ENCODE data around the gene TMEM37. TPM values are rescaled to one million over a fixed set of nuclear protein-coding genes. Genes with fewer than 3 reads are reported as not detected.

The TMEM37 gene
- total and polyA plus RNA-seq, 4 experiments from 2014 or later: 0.44 TPM; not detected in 3

DNA sequence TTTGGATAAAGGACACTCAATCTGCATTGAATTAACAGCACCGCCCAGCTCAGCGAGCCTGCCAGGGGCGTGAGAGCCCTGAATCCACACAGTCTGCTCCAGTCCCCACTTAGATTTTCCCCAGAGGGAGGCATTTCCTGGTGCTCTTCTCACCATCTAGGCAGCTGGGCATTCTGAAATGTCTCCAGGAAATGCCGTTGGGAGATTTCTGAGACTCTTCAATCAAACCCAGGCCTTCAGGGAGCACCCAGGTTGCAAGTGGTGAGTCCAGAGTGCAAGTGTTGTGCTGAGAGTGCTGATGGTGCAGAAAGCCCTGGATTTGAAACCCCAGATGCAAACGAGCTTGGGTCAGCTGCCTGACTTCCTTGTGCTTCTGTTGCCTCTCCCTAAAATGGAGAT, 23.4 kb upstream of the TMEM37 start:
- Mint-ChIP-seq H3K9me3 (peaks cover 0 to 2% (median 0%) of the 10 kb centered on the region in 8 donors), H3K27ac (no peak overlapping the region), H3K27me3 (peaks cover 2 to 4% of the 10 kb centered on the region in 2 donors), H3K36me3 (no peaks in the 10 kb centered on the region), H3K4me1 (no peaks in the 10 kb centered on the region), H3K4me3 (no peak overlapping the region)
- POLR2A ChIA-PET (ENCODE audit: partially characterized antibody): no interaction called here
- no peak for DNase-seq
- CTCF ChIA-PET (ENCODE audit: partially characterized antibody): no interaction called here
- intact Hi-C loops (cut with micrococcal nuclease): loop anchor here (5.0 kb wide), 2 partner anchors 69 to 1274 kb away; no protein-coding TSS in a partner anchor
- Histone ChIP-seq H3K36me3 (ENCODE audit: insufficient read depth, low read length) (no peaks in the 10 kb centered on the region), H3K27ac (ENCODE audit: low read depth, low read length) (no peak overlapping the region), H3K4me1 (ENCODE audit: insufficient read depth, low read length) (no peaks in the 10 kb centered on the region), H3K9me3 (ENCODE audit: control insufficient read depth in 1 of 2, low read length in 2 of 2) (no peaks in the 10 kb centered on the region), H3K4me3 (ENCODE audit: low read length in 2 of 2) (no peak overlapping the region), H3K27me3 (ENCODE audit: insufficient read depth, low read length) (no peaks in the 10 kb centered on the region)

DNA sequence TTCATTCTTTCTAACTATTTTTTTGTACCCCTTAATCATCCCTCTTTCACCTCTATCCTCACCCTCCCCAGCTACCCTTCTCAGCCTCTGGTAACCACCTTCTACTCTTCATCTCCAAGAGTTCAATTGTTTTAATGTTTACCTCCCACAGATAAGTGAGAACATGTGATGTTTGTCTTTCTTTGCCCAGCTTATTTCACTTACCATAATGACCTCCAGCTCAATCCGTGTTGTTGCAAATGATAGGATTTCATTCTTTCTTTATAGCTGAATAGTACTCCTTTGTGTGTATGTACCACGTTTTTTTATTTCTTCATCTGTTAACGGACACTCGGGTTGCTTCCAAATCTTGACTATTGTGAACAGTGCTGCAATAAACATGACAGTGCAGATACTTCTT, 22.1 kb upstream of the TMEM37 start:
- intact Hi-C loops (cut with micrococcal nuclease): loop anchor here (5.0 kb wide), 2 partner anchors 68 to 1273 kb away; no protein-coding TSS in a partner anchor
- H3K27me3 Mint-ChIP-seq: peaks cover 5 to 9% of the 10 kb centered on the region in 2 donors
- POLR2A ChIA-PET (ENCODE audit: partially characterized antibody): no interaction called here

DNA sequence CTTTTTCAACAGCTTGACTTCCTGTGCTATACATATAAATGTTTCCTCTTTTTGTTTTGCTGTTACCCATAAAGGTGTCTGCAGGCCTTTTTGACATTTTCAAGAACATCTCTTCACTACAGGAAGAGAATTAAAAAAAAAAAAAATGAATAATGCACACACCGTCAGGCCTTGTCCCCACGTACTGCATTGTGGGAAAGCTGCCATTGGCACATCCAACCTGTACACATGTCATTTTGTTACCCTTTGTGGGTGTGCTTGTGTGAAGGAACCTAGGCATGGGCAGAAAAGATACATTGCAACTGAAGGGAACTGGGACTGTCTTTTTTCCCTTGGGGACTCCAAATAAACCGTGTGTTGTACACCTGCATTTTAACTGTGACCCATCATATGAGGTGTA, 16.8 kb upstream of the TMEM37 start:
- Mint-ChIP-seq H3K4me3 (no peak overlapping the region), H3K9me3 (peaks cover 0 to 1% (median 0%) of the 10 kb centered on the region in 8 donors), H3K27ac (no peak overlapping the region), H3K27me3 (peaks cover 14 to 18% of the 10 kb centered on the region in 2 donors), H3K36me3 (no peaks in the 10 kb centered on the region), H3K4me1 (no peaks in the 10 kb centered on the region)
- intact Hi-C loops (cut with micrococcal nuclease): no loop called here
- no peak overlapping the region for H3K4me3 ChIP-seq (ENCODE audit: low read length in 2 of 2)
- no peaks in the 10 kb centered on the region for H3K4me1 ChIP-seq (ENCODE audit: insufficient read depth, low read length)
- DNase-seq: no peak
- H3K27ac ChIP-seq (ENCODE audit: low read depth, low read length): no peak overlapping the region
- H3K9me3 ChIP-seq (ENCODE audit: control insufficient read depth in 1 of 2, low read length in 2 of 2): no peaks in the 10 kb centered on the region
- CTCF ChIA-PET (ENCODE audit: partially characterized antibody): interaction anchor here (1.4 kb wide), 1 partner anchor 8 kb away, joined by 5 read pairs; no protein-coding TSS in a partner anchor
- H3K27me3 ChIP-seq (ENCODE audit: insufficient read depth, low read length): no peaks in the 10 kb centered on the region
- POLR2A ChIA-PET (ENCODE audit: partially characterized antibody): no interaction called here
- no peaks in the 10 kb centered on the region for H3K36me3 ChIP-seq (ENCODE audit: insufficient read depth, low read length)

More for the DNA sequence above, 22.1 kb upstream of the TMEM37 start:
- Histone ChIP-seq H3K36me3 (ENCODE audit: insufficient read depth, low read length) (no peaks in the 10 kb centered on the region), H3K27me3 (ENCODE audit: insufficient read depth, low read length) (no peaks in the 10 kb centered on the region), H3K4me3 (ENCODE audit: low read length in 2 of 2) (no peak overlapping the region), H3K9me3 (ENCODE audit: control insufficient read depth in 1 of 2, low read length in 2 of 2) (no peaks in the 10 kb centered on the region), H3K4me1 (ENCODE audit: insufficient read depth, low read length) (no peaks in the 10 kb centered on the region), H3K27ac (ENCODE audit: low read depth, low read length) (no peak overlapping the region)
- Mint-ChIP-seq H3K4me1 (no peaks in the 10 kb centered on the region), H3K9me3 (peaks cover 0 to 2% (median 0%) of the 10 kb centered on the region in 8 donors), H3K36me3 (no peaks in the 10 kb centered on the region), H3K4me3 (no peak overlapping the region), H3K27ac (peak overlapping the region in 1 of 7 donors; percentile 15)
- no peak for DNase-seq
- CTCF ChIA-PET (ENCODE audit: partially characterized antibody): interaction anchor here (0.7 to 0.9 kb wide), 3 partner anchors 8 to 238 kb away, joined by 3 to 6 read pairs (median 3); no protein-coding TSS in a partner anchor

- Mint-ChIP-seq H3K27me3 (peaks cover 15 to 17% of the 10 kb centered on the region in 2 donors), H3K27ac (no peak overlapping the region), H3K36me3 (no peaks in the 10 kb centered on the region), H3K4me1 (no peaks in the 10 kb centered on the region), H3K4me3 (no peak overlapping the region), H3K9me3 (peaks cover 0 to 1% (median 0%) of the 10 kb centered on the region in 8 donors)
- CTCF ChIA-PET (ENCODE audit: partially characterized antibody): interaction anchor here (1.3 kb wide), 1 partner anchor 9 kb away, joined by 5 read pairs; no protein-coding TSS in a partner anchor
- Histone ChIP-seq H3K27ac (ENCODE audit: low read depth, low read length) (no peak overlapping the region), H3K4me1 (ENCODE audit: insufficient read depth, low read length) (no peaks in the 10 kb centered on the region), H3K4me3 (ENCODE audit: low read length in 2 of 2) (no peak overlapping the region), H3K9me3 (ENCODE audit: control insufficient read depth in 1 of 2, low read length in 2 of 2) (no peaks in the 10 kb centered on the region), H3K27me3 (ENCODE audit: insufficient read depth, low read length) (no peaks in the 10 kb centered on the region), H3K36me3 (ENCODE audit: insufficient read depth, low read length) (no peaks in the 10 kb centered on the region)
- POLR2A ChIA-PET (ENCODE audit: partially characterized antibody): no interaction called here
- DNase-seq: no peak
- intact Hi-C loops (cut with micrococcal nuclease): no loop called here
Observed at GRCh38 chr2:119415630-119416029, 16.0 kb upstream of the TMEM37 start.

- ChIA-PET CTCF (ENCODE audit: partially characterized antibody) (interaction anchor here (1.3 kb wide), 1 partner anchor 10 kb away, joined by 5 read pairs; no protein-coding TSS in a partner anchor), POLR2A (ENCODE audit: partially characterized antibody) (no interaction called here)
- Mint-ChIP-seq H3K27me3 (peaks cover 15 to 18% of the 10 kb centered on the region in 2 donors), H3K36me3 (no peaks in the 10 kb centered on the region), H3K27ac (no peak overlapping the region), H3K4me3 (no peak overlapping the region), H3K9me3 (peaks cover 0 to 5% (median 0%) of the 10 kb centered on the region in 8 donors), H3K4me1 (no peaks in the 10 kb centered on the region)
- no peaks in the 10 kb centered on the region for H3K36me3 ChIP-seq (ENCODE audit: insufficient read depth, low read length)
- intact Hi-C loops (cut with micrococcal nuclease): no loop called here
- no peak for DNase-seq
- H3K4me1 ChIP-seq (ENCODE audit: insufficient read depth, low read length): no peaks in the 10 kb centered on the region
- H3K4me3 ChIP-seq (ENCODE audit: low read length in 2 of 2): no peak overlapping the region
- no peaks in the 10 kb centered on the region for H3K9me3 ChIP-seq (ENCODE audit: control insufficient read depth in 1 of 2, low read length in 2 of 2)
- H3K27me3 ChIP-seq (ENCODE audit: insufficient read depth, low read length): no peaks in the 10 kb centered on the region
- H3K27ac ChIP-seq (ENCODE audit: low read depth, low read length): no peak overlapping the region
Observed at GRCh38 chr2:119416299-119416923, 15.2 kb upstream of the TMEM37 start.

GRCh38 chr2:119417908-119418307, 13.7 kb upstream of the TMEM37 start:
- Mint-ChIP-seq H3K9me3 (peaks cover 0 to 5% (median 0%) of the 10 kb centered on the region in 8 donors), H3K4me3 (no peak overlapping the region), H3K4me1 (no peaks in the 10 kb centered on the region), H3K36me3 (no peaks in the 10 kb centered on the region), H3K27ac (no peak overlapping the region), H3K27me3 (peaks cover 15 to 25% of the 10 kb centered on the region in 2 donors)
- Histone ChIP-seq H3K36me3 (ENCODE audit: insufficient read depth, low read length) (no peaks in the 10 kb centered on the region), H3K9me3 (ENCODE audit: control insufficient read depth in 1 of 2, low read length in 2 of 2) (no peaks in the 10 kb centered on the region), H3K4me3 (ENCODE audit: low read length in 2 of 2) (no peak overlapping the region), H3K27ac (ENCODE audit: low read depth, low read length) (no peak overlapping the region), H3K4me1 (ENCODE audit: insufficient read depth, low read length) (no peaks in the 10 kb centered on the region), H3K27me3 (ENCODE audit: insufficient read depth, low read length) (no peaks in the 10 kb centered on the region)
- ChIA-PET CTCF (ENCODE audit: partially characterized antibody) (interaction anchor here (1.1 kb wide), 1 partner anchor 9 kb away, joined by 3 read pairs; no protein-coding TSS in a partner anchor), POLR2A (ENCODE audit: partially characterized antibody) (no interaction called here)
- DNase-seq: no peak
- intact Hi-C loops (cut with micrococcal nuclease): no loop called here

- no peak overlapping the region for H3K4me3 ChIP-seq (ENCODE audit: low read length in 2 of 2)
- Mint-ChIP-seq H3K9me3 (peaks cover 0 to 5% (median 0%) of the 10 kb centered on the region in 8 donors), H3K27ac (no peak overlapping the region), H3K27me3 (peaks cover 18 to 24% of the 10 kb centered on the region in 2 donors), H3K4me3 (no peak overlapping the region), H3K36me3 (no peaks in the 10 kb centered on the region), H3K4me1 (no peaks in the 10 kb centered on the region)
- ChIA-PET POLR2A (ENCODE audit: partially characterized antibody) (no interaction called here), CTCF (ENCODE audit: partially characterized antibody) (no interaction called here)
- no peaks in the 10 kb centered on the region for H3K27me3 ChIP-seq (ENCODE audit: insufficient read depth, low read length)
- no peaks in the 10 kb centered on the region for H3K9me3 ChIP-seq (ENCODE audit: control insufficient read depth in 1 of 2, low read length in 2 of 2)
- intact Hi-C loops (cut with micrococcal nuclease): no loop called here
- DNase-seq: no peak
- H3K27ac ChIP-seq (ENCODE audit: low read depth, low read length): no peak overlapping the region
- no peaks in the 10 kb centered on the region for H3K36me3 ChIP-seq (ENCODE audit: insufficient read depth, low read length)
- H3K4me1 ChIP-seq (ENCODE audit: insufficient read depth, low read length): no peaks in the 10 kb centered on the region
Observed at GRCh38 chr2:119419065-119419464, 12.6 kb upstream of the TMEM37 start.
